Central memory CD8-positive, alpha-beta T cell (primary cell): ENCODE data around the gene PRDM16.

ENCODE experiments used
- ATAC-seq: fragments of 150-1000 bp; cut with Tn5 transposase; replicated peaks from 2 replicates; pipeline ENCODE4 v1.10.0; 2022; ENCODE audit warnings: mild to moderate bottlenecking, moderate FRiP score, moderate number of reproducible peaks; ENCODE audit not compliant: poor library complexity, severe bottlenecking; ENCODE audit errors: extremely low read depth
- DNase-seq, 2 donors: peaks; one replicate each; pipeline ENCODE4 v3.0.0; 2021; ENCODE audit warnings: low spot score in 2 of 2
- H3K27ac Mint-ChIP-seq: one replicate; pipeline ENCODE4 v1.8.0; 2022; ENCODE audit warnings: low read depth, mild to moderate bottlenecking, moderate library complexity, mixed read lengths
- H3K27me3 Mint-ChIP-seq: one replicate; pipeline ENCODE4 v1.8.0; 2022; ENCODE audit warnings: mixed read lengths
- H3K36me3 Mint-ChIP-seq: one replicate; pipeline ENCODE4 v1.8.0; 2022; ENCODE audit warnings: mild to moderate bottlenecking, moderate library complexity, mixed read lengths; ENCODE audit not compliant: insufficient read depth
- H3K4me1 Mint-ChIP-seq: one replicate; pipeline ENCODE4 v1.8.0; 2022; ENCODE audit warnings: mixed read lengths
- H3K4me3 Mint-ChIP-seq: one replicate; pipeline ENCODE4 v1.8.0; 2022; ENCODE audit warnings: mild to moderate bottlenecking, moderate library complexity, mixed read lengths
- H3K9me3 Mint-ChIP-seq: one replicate; pipeline ENCODE4 v1.8.0; 2022; ENCODE audit warnings: mixed read lengths

The PRDM16 gene

DNA sequence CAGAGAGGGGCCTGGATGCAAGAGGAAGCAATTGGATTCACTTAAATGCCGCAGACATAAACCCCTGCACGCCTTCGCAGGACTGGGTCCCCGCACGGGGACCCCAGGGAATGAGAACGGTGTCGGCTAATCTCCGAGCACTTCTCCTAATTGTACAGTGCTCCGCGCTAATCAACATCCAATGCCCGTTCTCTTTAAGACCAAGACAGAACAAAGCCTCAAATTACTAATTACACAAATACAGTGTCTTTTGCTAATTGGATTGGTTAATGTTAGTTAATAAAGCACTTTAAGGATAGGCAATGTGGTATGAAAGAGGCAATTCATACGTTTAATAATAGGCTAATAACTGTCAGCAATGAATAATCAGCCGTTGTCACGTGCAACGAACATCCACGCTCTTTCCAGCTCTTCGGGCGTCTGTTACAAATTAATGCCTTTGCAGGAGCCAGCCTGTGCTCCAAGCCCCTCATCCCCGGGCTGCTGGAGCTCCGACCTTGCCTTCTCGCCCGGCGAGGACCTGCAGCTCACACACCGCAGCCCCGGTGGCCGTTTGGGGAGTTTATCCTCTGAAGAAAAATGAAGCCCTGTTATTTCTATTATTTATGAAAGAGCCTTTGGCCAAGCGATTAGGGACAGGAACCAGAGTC, 157.8 kb downstream of the PRDM16 start:
- DNase-seq (no peak), ATAC-seq (no peak)
- Mint-ChIP-seq H3K9me3 (no peaks in the 10 kb centered on the region), H3K4me3 (no peak overlapping the region), H3K36me3 (no peaks in the 10 kb centered on the region), H3K27me3 (peaks cover 9% of the 10 kb centered on the region), H3K27ac (no peak overlapping the region), H3K4me1 (no peaks in the 10 kb centered on the region)

DNA sequence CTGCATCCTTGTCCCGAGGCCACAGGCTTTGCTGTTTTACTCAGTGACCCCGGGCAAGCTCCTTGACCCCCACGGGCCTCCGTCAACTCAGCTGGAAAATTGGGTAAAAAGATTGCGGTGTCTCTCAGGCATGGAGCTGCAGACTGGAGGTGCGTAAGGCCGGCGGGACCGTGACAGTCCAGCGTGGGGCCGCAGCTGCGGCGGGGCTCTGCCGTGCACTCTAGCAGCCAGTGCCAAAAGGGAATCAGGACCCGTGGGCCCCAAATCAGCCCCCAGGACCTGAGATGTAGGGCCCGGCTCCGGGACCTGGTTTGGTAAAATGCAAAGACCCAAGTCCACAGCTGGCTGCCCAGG, 158.3 kb downstream of the PRDM16 start:
- Mint-ChIP-seq H3K9me3 (no peaks in the 10 kb centered on the region), H3K27ac (no peak overlapping the region), H3K4me3 (no peak overlapping the region), H3K27me3 (peaks cover 9% of the 10 kb centered on the region), H3K4me1 (no peaks in the 10 kb centered on the region), H3K36me3 (no peaks in the 10 kb centered on the region)
- ATAC-seq (no peak), DNase-seq (no peak)

DNA sequence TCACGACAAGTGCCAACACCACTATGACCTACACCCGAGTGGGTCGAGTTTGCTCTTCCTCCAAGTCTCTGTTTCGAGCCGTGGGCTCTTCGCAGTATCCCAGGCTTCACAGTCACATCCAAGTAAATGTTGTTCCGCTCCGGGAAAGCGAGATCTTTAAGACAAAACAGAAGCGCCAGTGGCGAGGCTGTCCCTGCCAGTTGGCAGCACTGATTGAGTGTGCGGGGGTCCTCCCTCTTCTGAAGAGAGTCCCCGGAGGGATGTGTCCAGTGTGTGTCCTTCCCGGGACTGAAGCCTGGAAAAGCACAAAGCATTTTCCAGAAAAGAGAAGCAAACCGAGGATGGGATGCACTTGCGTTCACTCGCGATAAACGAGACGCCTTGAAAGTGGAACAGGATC, 158.9 kb downstream of the PRDM16 start:
- no peak for DNase-seq
- H3K4me1 Mint-ChIP-seq: no peaks in the 10 kb centered on the region
- no peak overlapping the region for H3K4me3 Mint-ChIP-seq
- H3K36me3 Mint-ChIP-seq: no peaks in the 10 kb centered on the region
- H3K27me3 Mint-ChIP-seq: peaks cover 9% of the 10 kb centered on the region
- H3K9me3 Mint-ChIP-seq: no peaks in the 10 kb centered on the region
- no peak overlapping the region for H3K27ac Mint-ChIP-seq
- no peak for ATAC-seq

DNA sequence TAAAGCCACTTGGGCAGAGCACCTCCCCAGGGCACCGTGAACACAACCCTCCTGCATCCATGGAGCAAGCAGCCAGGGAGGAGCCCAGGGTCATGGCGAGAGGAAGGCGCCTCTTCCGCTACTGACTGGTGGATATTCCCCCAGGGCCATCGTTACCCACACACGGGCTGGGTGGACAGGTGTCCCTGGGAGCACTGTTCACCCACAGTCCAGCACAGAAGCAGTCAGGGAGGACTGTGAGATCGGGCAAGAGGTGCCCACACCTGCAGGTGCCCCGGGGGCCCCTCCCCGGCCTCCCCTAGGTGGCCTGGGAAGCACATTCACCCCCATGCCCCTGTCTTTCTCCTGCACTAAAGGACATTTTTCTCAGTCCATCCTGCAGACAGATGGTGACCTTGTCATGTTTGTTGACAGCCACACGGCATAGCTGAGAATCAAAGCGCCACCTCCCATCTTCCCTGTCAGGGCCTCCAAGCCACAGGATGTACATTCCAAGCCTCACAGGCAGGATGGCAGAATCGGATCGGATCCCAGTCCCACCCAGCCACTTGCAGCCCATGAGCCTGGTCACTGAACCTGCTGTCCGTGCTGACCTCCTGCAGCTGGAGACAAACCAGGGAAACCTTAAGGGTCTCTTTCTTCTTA, 160.2 kb downstream of the PRDM16 start:
- H3K27me3 Mint-ChIP-seq: peaks cover 7% of the 10 kb centered on the region
- no peak overlapping the region for H3K27ac Mint-ChIP-seq
- no peak overlapping the region for H3K4me3 Mint-ChIP-seq
- DNase-seq: no peak
- H3K9me3 Mint-ChIP-seq: no peaks in the 10 kb centered on the region
- no peaks in the 10 kb centered on the region for H3K4me1 Mint-ChIP-seq
- no peak for ATAC-seq
- H3K36me3 Mint-ChIP-seq: no peaks in the 10 kb centered on the region

DNA sequence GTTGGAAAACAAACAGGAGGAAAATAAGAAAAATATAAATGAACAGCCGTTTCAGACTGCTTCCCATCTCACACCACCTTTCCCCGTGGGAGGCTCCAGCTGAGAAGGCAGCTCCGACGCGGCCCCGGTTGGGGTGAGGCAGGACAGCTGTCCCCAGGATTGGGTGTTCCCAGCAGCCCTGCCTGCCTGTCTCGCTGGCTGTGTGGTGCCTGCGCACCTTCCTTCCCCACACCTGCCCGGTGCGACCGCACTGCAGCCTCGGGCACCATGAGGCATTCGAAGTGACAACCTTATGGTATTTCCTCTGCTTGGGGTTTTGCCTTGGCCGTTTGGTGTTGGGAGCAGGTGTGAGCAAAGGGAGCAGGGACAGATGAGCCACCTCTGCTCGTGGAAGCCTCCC, 161.6 kb downstream of the PRDM16 start:
- H3K4me1 Mint-ChIP-seq: no peaks in the 10 kb centered on the region
- H3K9me3 Mint-ChIP-seq: no peaks in the 10 kb centered on the region
- no peak overlapping the region for H3K4me3 Mint-ChIP-seq
- no peak overlapping the region for H3K27ac Mint-ChIP-seq
- no peaks in the 10 kb centered on the region for H3K27me3 Mint-ChIP-seq
- DNase-seq (no peak), ATAC-seq (no peak)
- H3K36me3 Mint-ChIP-seq: no peaks in the 10 kb centered on the region

DNA sequence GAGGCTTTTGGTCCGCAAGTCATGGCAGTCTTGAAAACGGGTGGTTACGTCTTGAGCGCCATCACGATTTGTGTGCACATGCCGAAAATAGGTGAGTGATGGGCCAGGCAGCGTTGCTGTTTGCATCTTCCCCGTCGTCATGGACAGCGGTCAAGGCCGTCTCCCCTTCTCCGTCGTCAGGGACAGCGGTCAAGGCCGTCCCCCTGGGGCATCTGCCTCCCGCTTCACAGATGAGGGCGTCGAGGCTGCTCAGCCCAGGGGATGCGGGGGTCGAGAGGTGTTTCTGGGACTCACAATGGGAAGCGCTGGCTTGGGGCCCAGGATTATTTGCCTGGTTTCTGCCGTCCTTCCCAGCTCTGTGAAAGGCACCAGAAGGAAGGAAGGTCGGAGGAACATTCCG, 162.2 kb downstream of the PRDM16 start:
- Mint-ChIP-seq H3K9me3 (no peaks in the 10 kb centered on the region), H3K4me3 (no peak overlapping the region), H3K27ac (no peak overlapping the region), H3K4me1 (no peaks in the 10 kb centered on the region), H3K27me3 (no peaks in the 10 kb centered on the region), H3K36me3 (no peaks in the 10 kb centered on the region)
- ATAC-seq: no peak
- DNase-seq: no peak

DNA sequence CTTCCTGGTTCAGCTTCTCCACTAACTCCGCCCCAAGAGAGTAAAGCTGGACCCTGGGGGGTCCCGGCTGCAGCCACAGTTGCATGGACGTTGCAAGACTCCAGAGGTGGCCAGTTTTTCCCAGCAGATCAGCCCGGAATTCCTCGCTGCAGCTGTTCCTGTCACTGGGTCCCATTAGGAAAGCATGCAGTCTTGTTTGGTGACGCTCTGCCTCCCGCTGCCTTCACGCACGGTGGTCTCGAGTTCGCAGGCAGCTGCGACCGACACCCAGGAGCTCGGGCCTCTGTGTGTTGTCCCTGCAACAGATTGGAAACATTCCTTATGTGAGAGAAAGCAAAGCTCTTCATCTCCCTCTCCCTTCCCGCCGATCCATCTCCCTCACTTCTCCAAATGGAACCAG, 162.8 kb downstream of the PRDM16 start:
- Mint-ChIP-seq H3K4me3 (no peak overlapping the region), H3K36me3 (no peaks in the 10 kb centered on the region), H3K9me3 (no peaks in the 10 kb centered on the region), H3K27ac (no peak overlapping the region), H3K4me1 (no peaks in the 10 kb centered on the region), H3K27me3 (no peaks in the 10 kb centered on the region)
- ATAC-seq (no peak), DNase-seq (no peak)

DNA sequence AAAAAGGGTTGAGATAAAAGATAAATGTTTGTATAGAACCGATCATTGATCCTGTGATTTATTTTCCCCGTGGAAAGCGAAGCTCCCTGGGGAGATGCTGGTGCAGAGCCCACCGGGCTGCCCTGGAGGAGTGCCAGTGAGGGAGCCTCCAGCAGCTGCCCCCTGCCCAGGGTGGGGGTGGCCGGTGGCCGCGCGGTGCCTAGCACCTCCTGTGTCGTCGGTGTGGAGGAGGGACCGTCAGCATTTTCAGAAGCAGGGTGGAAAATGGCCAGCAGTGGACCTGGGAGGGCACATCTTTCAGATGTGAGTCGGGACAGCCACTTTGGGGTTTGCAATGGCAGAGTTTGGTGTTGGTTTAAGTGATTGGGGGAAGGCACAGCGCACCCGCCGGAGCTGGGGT, 164.0 kb downstream of the PRDM16 start:
- ATAC-seq: no peak
- H3K27ac Mint-ChIP-seq: no peak overlapping the region
- H3K27me3 Mint-ChIP-seq: no peaks in the 10 kb centered on the region
- H3K9me3 Mint-ChIP-seq: no peaks in the 10 kb centered on the region
- H3K36me3 Mint-ChIP-seq: no peaks in the 10 kb centered on the region
- no peak for DNase-seq
- H3K4me3 Mint-ChIP-seq: no peak overlapping the region
- H3K4me1 Mint-ChIP-seq: no peaks in the 10 kb centered on the region

DNA sequence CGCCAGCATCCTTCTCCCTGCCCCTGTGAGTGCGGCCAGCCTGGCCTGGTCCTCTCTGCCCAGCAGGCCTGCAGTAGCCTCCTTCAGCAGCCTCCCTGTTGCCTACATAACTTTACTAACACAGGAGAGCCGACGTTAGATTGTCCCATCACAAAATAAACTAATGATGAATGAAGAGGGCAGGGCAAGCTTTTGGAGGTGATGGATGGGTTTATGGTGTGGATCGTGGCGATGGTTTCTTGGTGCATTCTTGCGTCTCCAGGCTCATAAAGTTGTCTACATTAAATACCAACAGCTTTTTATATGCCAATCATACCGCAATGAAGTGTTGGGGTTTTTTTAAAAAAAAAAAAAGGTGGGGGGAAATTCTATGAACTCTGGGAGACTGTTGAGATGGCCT, 164.5 kb downstream of the PRDM16 start:
- Mint-ChIP-seq H3K4me3 (no peak overlapping the region), H3K9me3 (no peaks in the 10 kb centered on the region), H3K27ac (no peak overlapping the region), H3K27me3 (no peaks in the 10 kb centered on the region), H3K4me1 (no peaks in the 10 kb centered on the region), H3K36me3 (no peaks in the 10 kb centered on the region)
- DNase-seq: no peak
- ATAC-seq: no peak

DNA sequence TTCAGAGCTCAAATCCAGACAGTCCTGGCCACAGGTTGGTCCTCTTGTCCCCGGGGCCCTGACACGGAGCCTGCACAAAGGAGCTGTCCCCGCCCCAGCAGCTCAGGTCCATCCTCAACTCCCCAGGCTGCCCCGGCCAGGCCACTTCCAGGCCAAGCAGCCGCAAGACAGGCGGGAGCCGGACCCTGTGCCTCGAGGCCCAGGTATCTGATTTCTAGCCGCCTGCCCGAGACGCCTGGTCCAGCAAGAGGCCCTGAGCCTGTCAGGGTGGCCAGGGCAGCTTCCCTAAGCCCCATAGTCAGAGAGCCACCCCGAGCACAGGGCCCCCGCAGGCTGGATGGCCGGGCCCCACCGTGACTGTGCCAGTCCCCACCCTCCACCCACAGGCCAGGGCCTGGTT, 165.3 kb downstream of the PRDM16 start:
- H3K27ac Mint-ChIP-seq: no peak overlapping the region
- no peaks in the 10 kb centered on the region for H3K9me3 Mint-ChIP-seq
- H3K4me3 Mint-ChIP-seq: no peak overlapping the region
- no peaks in the 10 kb centered on the region for H3K36me3 Mint-ChIP-seq
- ATAC-seq (no peak), DNase-seq (no peak)
- no peaks in the 10 kb centered on the region for H3K27me3 Mint-ChIP-seq
- no peaks in the 10 kb centered on the region for H3K4me1 Mint-ChIP-seq

DNA sequence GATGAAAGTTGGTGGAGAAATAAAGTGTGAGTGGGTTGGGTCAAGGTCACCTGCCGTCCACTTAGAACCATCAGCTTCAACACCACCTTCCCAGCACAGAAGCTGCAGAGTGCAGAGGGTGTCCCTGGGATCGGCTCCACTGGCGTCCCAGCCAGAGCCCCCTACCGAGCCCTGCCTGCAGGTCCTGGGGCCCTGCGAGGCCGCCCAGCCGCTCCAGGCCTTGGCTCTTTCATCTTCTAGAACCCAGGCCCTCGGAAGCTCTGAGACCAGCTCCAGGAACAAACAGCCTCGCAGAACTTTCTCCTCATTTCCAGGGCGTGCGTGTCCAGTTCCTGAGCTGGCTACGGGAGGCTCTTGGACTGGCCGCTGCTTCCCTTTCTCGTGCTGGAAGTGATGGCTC, 166.0 kb downstream of the PRDM16 start:
- no peaks in the 10 kb centered on the region for H3K27me3 Mint-ChIP-seq
- ATAC-seq (no peak), DNase-seq (no peak)
- no peak overlapping the region for H3K4me3 Mint-ChIP-seq
- H3K36me3 Mint-ChIP-seq: no peaks in the 10 kb centered on the region
- no peak overlapping the region for H3K27ac Mint-ChIP-seq
- no peaks in the 10 kb centered on the region for H3K9me3 Mint-ChIP-seq
- no peaks in the 10 kb centered on the region for H3K4me1 Mint-ChIP-seq

DNA sequence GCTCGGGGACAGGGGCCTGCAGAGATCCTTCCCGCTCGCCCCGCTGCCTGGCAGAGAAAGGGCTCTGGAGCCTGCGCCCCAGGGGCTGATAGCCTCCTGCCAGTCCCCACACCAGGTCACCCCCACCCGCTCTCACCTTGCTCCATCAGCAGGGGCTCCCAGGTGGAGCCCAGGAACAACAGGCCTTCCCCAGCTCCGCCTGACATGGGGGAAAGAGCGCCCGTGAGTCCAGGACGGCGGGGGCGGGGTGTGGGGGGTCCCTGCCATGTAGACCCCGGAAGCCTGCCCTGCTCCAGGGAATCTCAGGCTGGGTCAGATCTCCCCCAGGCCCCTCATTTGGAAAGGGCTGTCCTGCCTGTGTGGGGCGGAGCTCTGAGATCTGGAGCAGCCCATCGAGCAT, 166.5 kb downstream of the PRDM16 start:
- Mint-ChIP-seq H3K4me1 (no peaks in the 10 kb centered on the region), H3K4me3 (no peak overlapping the region), H3K27ac (no peak overlapping the region), H3K27me3 (no peaks in the 10 kb centered on the region), H3K36me3 (no peaks in the 10 kb centered on the region), H3K9me3 (no peaks in the 10 kb centered on the region)
- no peak for DNase-seq
- ATAC-seq: no peak

DNA sequence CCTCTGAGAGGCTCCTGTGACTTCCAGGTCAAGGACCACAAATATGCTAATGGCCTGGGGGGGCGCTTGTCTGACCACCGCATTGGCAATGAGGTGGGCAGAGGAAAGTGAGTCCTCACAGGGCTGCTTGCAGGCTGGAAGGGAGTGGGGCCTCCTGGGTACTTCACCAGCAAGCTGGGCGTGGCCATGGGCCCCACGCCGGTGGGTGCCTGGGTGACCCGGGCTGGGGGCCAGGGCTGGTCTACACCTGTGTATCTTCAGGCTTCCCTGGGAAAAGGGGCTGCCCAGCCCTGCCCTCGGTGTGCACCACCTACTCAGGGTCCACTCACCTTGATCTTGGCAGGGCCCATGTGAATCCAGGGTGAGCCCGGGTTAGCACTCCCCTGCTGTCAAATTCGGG, 167.4 kb downstream of the PRDM16 start:
- Mint-ChIP-seq H3K4me1 (no peaks in the 10 kb centered on the region), H3K36me3 (no peaks in the 10 kb centered on the region), H3K27ac (no peak overlapping the region), H3K9me3 (no peaks in the 10 kb centered on the region), H3K4me3 (no peak overlapping the region), H3K27me3 (no peaks in the 10 kb centered on the region)
- no peak for DNase-seq
- ATAC-seq: no peak
